Esophagus muscularis mucosa (tissue), 4 donors: Measurements from ENCODE around the gene SENP7. TPM values are rescaled to one million over a fixed set of nuclear protein-coding genes. Genes with fewer than 3 reads are reported as not detected.

Experiments used
- DNase-seq: peaks from one replicate; pipeline ENCODE4 v3.0.0-alpha.2; 2017; ENCODE audit errors: extremely low spot score
- H3K27ac ChIP-seq, 4 donors: fragments of 200-600 bp; sonication (generic); replicated peaks in 1 of 4; 1 replicate in 3 of 4; 2 replicates in 1 of 4; pipeline ENCODE4 v1.5.1; 2016 to 2019; ENCODE audit warnings: mild to moderate bottlenecking in 1 of 4
- H3K27me3 ChIP-seq, 4 donors: fragments of 200-600 bp; sonication (generic); one replicate each; pipeline versions ENCODE4 v1.5.1 to v1.6.0; 2016 to 2019
- H3K36me3 ChIP-seq, 4 donors: fragments of 200-600 bp; sonication (generic); one replicate each; pipeline ENCODE4 v1.5.1; 2016 to 2019
- H3K4me1 ChIP-seq, 4 donors: fragments of 200-600 bp; sonication (generic); one replicate each; pipeline ENCODE4 v1.5.1; 2016 to 2019
- H3K4me3 ChIP-seq, 4 donors: fragments of 200-600 bp; sonication (generic); 1 replicate in 2 of 4; 2 replicates in 2 of 4; pipeline ENCODE4 v1.5.1; 2016 to 2019; ENCODE audit warnings: mild to moderate bottlenecking in 4 of 4, moderate library complexity in 1 of 4
- H3K9me3 ChIP-seq, 4 donors: fragments of 200-600 bp; sonication (generic); 1 replicate in 3 of 4; 2 replicates in 1 of 4; pipeline ENCODE4 v1.5.1; 2016 to 2019
- CTCF ChIP-seq, 3 experiments: fragments of 200-600 bp in 2 of 3; fragments of 450-650 bp in 1 of 3; sonication (generic) in 2 of 3; IDR thresholded peaks; one replicate each; pipeline ENCODE4 v1.5.1; 2017 to 2019; ENCODE audit warnings: antibody characterized with exemption in 3 of 3, mild to moderate bottlenecking in 2 of 3, moderate library complexity in 1 of 3
- EP300 ChIP-seq: sonication (generic); formaldehyde crosslinking; IDR thresholded peaks from one replicate; pipeline ENCODE4 v1.6.1; 2017; ENCODE audit warnings: antibody characterized with exemption
- POLR2A ChIP-seq: fragments of 450-650 bp; IDR thresholded peaks from one replicate; pipeline ENCODE4 v1.6.1; 2017; ENCODE audit warnings: antibody characterized with exemption, moderate library complexity, mild to moderate bottlenecking, low read depth
- POLR2AphosphoS5 ChIP-seq, 2 donors: sonication (generic); formaldehyde crosslinking; IDR thresholded peaks; one replicate each; pipeline ENCODE4 v1.6.1; 2017; ENCODE audit warnings: antibody characterized with exemption in 2 of 2
- WGBS: methylation state at CpG from one replicate; pipeline ENCODE4 v1.1.5; 2018; 5-methylcytosine and 5-hydroxymethylcytosine counted together
- intact Hi-C: fragments of 100-400 bp; cut with DNase I; formaldehyde crosslinking; loops from one replicate; pipeline ENCODE4 v1.15.1; 2023
- total RNA-seq, 4 donors: library from RNA; depleted of rRNA; stranded (reverse); fragments of >200 nt; gene quantifications; one replicate each; pipeline versions ENCODE4 v1.1.0 to v1.2.1, GENCODE V29; 2016

SENP7 gene
- total RNA-seq, 4 donors from 2014 or later = 13.7 to 23.3 (median 15.9) TPM

- Histone ChIP-seq H3K36me3 (no peaks in the 10 kb centered on the region), H3K4me3 (no peak overlapping the region), H3K27ac (no peak overlapping the region), H3K27me3 (no peaks in the 10 kb centered on the region), H3K4me1 (no peaks in the 10 kb centered on the region), H3K9me3 (no peaks in the 10 kb centered on the region)
- 47% methylated on average over 2 of the region's 2 CpGs for WGBS
- intact Hi-C loops = no loop called here
- no peak for TF ChIP-seq CTCF (IDR thresholded peaks at IDR 0.05)
- no peak for TF ChIP-seq EP300
- no peak for TF ChIP-seq POLR2AphosphoS5 (IDR thresholded peaks at IDR 0.05)
- TF ChIP-seq POLR2A = no peak
- no peak for DNase-seq
These were observed 18.6 kb upstream of the SENP7 start for GRCh38 chr3:101531473-101532086.

GRCh38 chr3:101530686-101531047 is 17.7 kb upstream of the SENP7 start:
- H3K4me1 ChIP-seq = no peaks in the 10 kb centered on the region
- H3K27me3 ChIP-seq = no peaks in the 10 kb centered on the region
- no peaks in the 10 kb centered on the region for H3K36me3 ChIP-seq
- DNase-seq = no peak
- TF ChIP-seq CTCF (IDR thresholded peaks at IDR 0.05) = no peak
- TF ChIP-seq POLR2AphosphoS5 (IDR thresholded peaks at IDR 0.05) = no peak
- no peak for TF ChIP-seq POLR2A
- no peak for TF ChIP-seq EP300
- WGBS = 64% methylated on average over 2 of the region's 2 CpGs
- no peaks in the 10 kb centered on the region for H3K9me3 ChIP-seq
- no peak overlapping the region for H3K4me3 ChIP-seq
- intact Hi-C loops = no loop called here
- H3K27ac ChIP-seq = no peak overlapping the region

GRCh38 chr3:101529816-101530685 is 17.0 kb upstream of the SENP7 start:
- H3K27ac ChIP-seq = no peak overlapping the region
- intact Hi-C loops = no loop called here
- no peaks in the 10 kb centered on the region for H3K36me3 ChIP-seq
- no peaks in the 10 kb centered on the region for H3K4me1 ChIP-seq
- H3K9me3 ChIP-seq = no peaks in the 10 kb centered on the region
- 92% methylated on average over 4 of the region's 4 CpGs for WGBS
- H3K4me3 ChIP-seq = no peak overlapping the region
- no peak for DNase-seq
- TF ChIP-seq EP300 (no peak), POLR2A (no peak), CTCF (IDR thresholded peaks at IDR 0.05) (no peak), POLR2AphosphoS5 (IDR thresholded peaks at IDR 0.05) (no peak)
- no peaks in the 10 kb centered on the region for H3K27me3 ChIP-seq

- 53% methylated on average over 1 of the region's 1 CpG for WGBS
- intact Hi-C loops = no loop called here
- no peaks in the 10 kb centered on the region for H3K9me3 ChIP-seq
- H3K4me3 ChIP-seq = no peak overlapping the region
- H3K4me1 ChIP-seq = no peaks in the 10 kb centered on the region
- DNase-seq = no peak
- TF ChIP-seq POLR2AphosphoS5 (IDR thresholded peaks at IDR 0.05) (no peak), EP300 (no peak)
- H3K27ac ChIP-seq = no peak overlapping the region
- H3K36me3 ChIP-seq = no peaks in the 10 kb centered on the region
- H3K27me3 ChIP-seq = no peaks in the 10 kb centered on the region
These were observed 14.9 kb upstream of the SENP7 start for GRCh38 chr3:101527906-101528305.

- Histone ChIP-seq H3K27ac (no peak overlapping the region), H3K9me3 (no peaks in the 10 kb centered on the region), H3K4me3 (no peak overlapping the region), H3K4me1 (no peaks in the 10 kb centered on the region), H3K27me3 (no peaks in the 10 kb centered on the region), H3K36me3 (no peaks in the 10 kb centered on the region)
- TF ChIP-seq POLR2AphosphoS5 (IDR thresholded peaks at IDR 0.05) = no peak
- no peak for TF ChIP-seq CTCF (IDR thresholded peaks at IDR 0.05)
- TF ChIP-seq EP300 = no peak
- no peak for TF ChIP-seq POLR2A
- no peak for DNase-seq
- 64% methylated on average over 4 of the region's 4 CpGs for WGBS
- intact Hi-C loops = no loop called here
These were observed 14.4 kb upstream of the SENP7 start for GRCh38 chr3:101527441-101527840.
